A549 (cell line): Measurements from ENCODE around the gene MAP3K5. TPM values are rescaled to one million over a fixed set of nuclear protein-coding genes. Genes with fewer than 3 reads are reported as not detected.

Source experiments
- ATAC-seq, 2 experiments: fragments of 200-7000 bp in 1 of 2; fragments of >200 bp in 1 of 2; cut with Nextera tagmentation in 1 of 2; cut with Tn5 transposase in 1 of 2; 3 replicates each; pipeline versions ENCODE4 v1.8.0 to v1.9.1; 2018 to 2020; ENCODE audit warnings: mild to moderate bottlenecking in 1 of 2, moderate library complexity in 1 of 2
- CTCF ChIA-PET: fragments of 300-600 bp; sonication (Branson Sonifier 250); formaldehyde crosslinking; extraction: SDS; loops from one replicate; lab custom pipeline; 2021; ENCODE audit warnings: antibody characterized with exemption, inconsistent platforms; lab: Yijun Ruan, JAX
- POLR2A ChIA-PET: fragments of 350-600 bp; formaldehyde crosslinking; extraction: SDS; loops from one replicate; lab custom pipeline; 2021; ENCODE audit warnings: antibody characterized with exemption, inconsistent platforms; lab: Yijun Ruan, JAX
- DNase-seq, 2 experiments: peaks; one replicate each; pipeline versions ENCODE4 v3.0.0 to v3.0.0-alpha.2; 2011 to 2016; ENCODE audit warnings: low read depth in 1 of 2, low spot score in 1 of 2
- FAIRE-seq: peaks from 2 replicates; lab custom pipeline; 2011; peaks lifted over from hg19 to GRCh38; lab: Jason Lieb, UNC
- H3K27ac ChIP-seq, 2 experiments: fragments of >200 bp; sonication (Bioruptor Twin); formaldehyde crosslinking; 3 replicates each; pipeline ENCODE4 v1.5.1; 2016 to 2017
- H3K4me1 ChIP-seq: fragments of >200 bp; sonication (Bioruptor Twin); formaldehyde crosslinking; 3 replicates; pipeline ENCODE4 v1.6.1; 2016
- H3K4me2 ChIP-seq: fragments of >200 bp; sonication (Bioruptor Twin); formaldehyde crosslinking; 3 replicates; pipeline ENCODE4 v1.6.1; 2016
- H3K4me3 ChIP-seq: fragments of >200 bp; sonication (Bioruptor Twin); formaldehyde crosslinking; 3 replicates; pipeline ENCODE4 v1.5.1; 2016
- H3K9me3 ChIP-seq: fragments of >200 bp; sonication (Bioruptor Twin); formaldehyde crosslinking; 3 replicates; pipeline ENCODE4 v1.6.1; 2016
- BHLHE40 ChIP-seq: IDR thresholded peaks from 2 replicates; pipeline ENCODE4 v1.6.1; 2012; ENCODE audit warnings: low read depth, low read length, inconsistent platforms
- CBX2 ChIP-seq: fragments of 200-600 bp; sonication (generic); IDR thresholded peaks from 2 replicates; pipeline ENCODE4 v1.6.1; 2016; ENCODE audit warnings: low read depth, mild to moderate bottlenecking, borderline replicate concordance
- CHD4 ChIP-seq: fragments of 200-600 bp; sonication (generic); IDR thresholded peaks from 2 replicates; pipeline ENCODE4 v1.6.1; 2016; ENCODE audit warnings: antibody characterized with exemption, mild to moderate bottlenecking, borderline replicate concordance
- EHF ChIP-seq: fragments of 250-450 bp; sonication (Bioruptor Pico); IDR thresholded peaks from 2 replicates; pipeline ENCODE4 v1.5.0; 2020; ENCODE audit warnings: mild to moderate bottlenecking
- ESRRA ChIP-seq: fragments of 150-350 bp; IDR thresholded peaks from 2 replicates; pipeline ENCODE4 v1.6.1; 2014; ENCODE audit warnings: mild to moderate bottlenecking, low read length, borderline replicate concordance
- FOSL2 ChIP-seq, 2 experiments: fragments of 450-650 bp in 1 of 2; fragments of >200 bp in 1 of 2; sonication (Bioruptor Twin) in 1 of 2; formaldehyde crosslinking; IDR thresholded peaks; 2 replicates each; pipeline versions ENCODE4 v1.5.0 to v1.6.1; 2016 to 2020; ENCODE audit warnings: mild to moderate bottlenecking in 1 of 2, moderate library complexity in 1 of 2
- GATA3 ChIP-seq: IDR thresholded peaks from 2 replicates; pipeline ENCODE4 v1.6.1; 2012; ENCODE audit warnings: borderline replicate concordance
- HDAC2 ChIP-seq: fragments of 200-600 bp; sonication (generic); IDR thresholded peaks from 2 replicates; pipeline ENCODE4 v1.6.1; 2016
- HOXA7 ChIP-seq: fragments of 250-450 bp; sonication (Bioruptor Pico); IDR thresholded peaks from 2 replicates; pipeline ENCODE4 v1.5.0; 2020; ENCODE audit warnings: mild to moderate bottlenecking, moderate library complexity
- HOXB13 ChIP-seq: fragments of 250-450 bp; sonication (Bioruptor Pico); IDR thresholded peaks from 2 replicates; pipeline ENCODE4 v1.5.0; 2020; ENCODE audit warnings: low read depth, mild to moderate bottlenecking, moderate library complexity
- HOXB5 ChIP-seq: fragments of 250-450 bp; sonication (Bioruptor Pico); IDR thresholded peaks from 2 replicates; pipeline ENCODE4 v1.5.0; 2020; ENCODE audit warnings: mild to moderate bottlenecking, moderate library complexity
- JUN ChIP-seq, 2 experiments: fragments of >200 bp; sonication (Bioruptor Twin); formaldehyde crosslinking; IDR thresholded peaks; 2 replicates in 1 of 2; 3 replicates in 1 of 2; pipeline ENCODE4 v1.6.1; 2016 to 2017
- JUNB ChIP-seq: fragments of >200 bp; sonication (Bioruptor Twin); formaldehyde crosslinking; IDR thresholded peaks from 2 replicates; pipeline ENCODE4 v1.6.1; 2016
- KDM5A ChIP-seq: fragments of 200-600 bp; sonication (generic); IDR thresholded peaks from 2 replicates; pipeline ENCODE4 v1.6.1; 2016; ENCODE audit warnings: antibody characterized with exemption, mild to moderate bottlenecking
- PHF8 ChIP-seq: fragments of 200-600 bp; sonication (generic); IDR thresholded peaks from 2 replicates; pipeline ENCODE4 v1.6.1; 2016; ENCODE audit warnings: low read depth, mild to moderate bottlenecking, antibody characterized with exemption, moderate library complexity, borderline replicate concordance
- POLR2A ChIP-seq: IDR thresholded peaks from 2 replicates; pipeline ENCODE4 v1.6.1; 2012; ENCODE audit warnings: mild to moderate bottlenecking, low read length
- SMC3 ChIP-seq: fragments of >200 bp; sonication (Bioruptor Twin); formaldehyde crosslinking; IDR thresholded peaks from 3 replicates; pipeline ENCODE4 v1.6.1; 2018; ENCODE audit warnings: inconsistent platforms
- ZC3H11A ChIP-seq: fragments of 450-650 bp; IDR thresholded peaks from 2 replicates; pipeline ENCODE4 v1.6.1; 2014; ENCODE audit warnings: antibody characterized with exemption, mild to moderate bottlenecking
- ZSCAN20 ChIP-seq: fragments of 250-450 bp; sonication (Bioruptor Pico); IDR thresholded peaks from 2 replicates; pipeline ENCODE4 v1.8.0; 2022; ENCODE audit warnings: mild to moderate bottlenecking, moderate library complexity
- WGBS: methylation state at CpG from one replicate; pipeline ENCODE4 v1.1.6; 2017; ENCODE audit errors: missing lambda C conversion rate; 5-methylcytosine and 5-hydroxymethylcytosine counted together
- polyA plus RNA-seq, 4 experiments: library from polyadenylated mRNA; depleted of rRNA in 3 of 4; stranded (reverse); fragments of >200 nt; fragmentation: RNase III in 1 of 4; extraction: RNeasy Plus Mini Kit Qiagen cat#74134 plus additional on column Dnase treatment in 1 of 4; gene quantifications; 2 replicates in 3 of 4; 3 replicates in 1 of 4; pipeline ENCODE4 v1.2.3, GENCODE V29; 2011 to 2017
- TF ChIP-seq, protein P1 (sequence below): fragments of 450-650 bp; IDR thresholded peaks from 2 replicates; pipeline ENCODE4 v1.6.1; 2014; ENCODE audit warnings: antibody characterized with exemption
- TF ChIP-seq, protein P2 (sequence below): fragments of 250-450 bp; sonication (Bioruptor Pico); IDR thresholded peaks from 2 replicates; pipeline ENCODE4 v1.5.0; 2020; ENCODE audit warnings: low read depth, mild to moderate bottlenecking, moderate library complexity
- TF ChIP-seq, protein P3 (sequence below): fragments of 200-600 bp; sonication (generic); IDR thresholded peaks from 2 replicates; pipeline ENCODE4 v1.6.1; 2016; ENCODE audit warnings: antibody characterized with exemption, mild to moderate bottlenecking, moderate library complexity
- TF ChIP-seq, protein P4 (sequence below): fragments of 150-350 bp; IDR thresholded peaks from 2 replicates; pipeline ENCODE4 v1.6.1; 2014; ENCODE audit warnings: low read depth, mild to moderate bottlenecking, low read length

MAP3K5 gene
- polyA plus RNA-seq, 2 of the 4 experiments (the other 2 are of a cell fraction) = 2.1 to 4.1 TPM

DNA sequence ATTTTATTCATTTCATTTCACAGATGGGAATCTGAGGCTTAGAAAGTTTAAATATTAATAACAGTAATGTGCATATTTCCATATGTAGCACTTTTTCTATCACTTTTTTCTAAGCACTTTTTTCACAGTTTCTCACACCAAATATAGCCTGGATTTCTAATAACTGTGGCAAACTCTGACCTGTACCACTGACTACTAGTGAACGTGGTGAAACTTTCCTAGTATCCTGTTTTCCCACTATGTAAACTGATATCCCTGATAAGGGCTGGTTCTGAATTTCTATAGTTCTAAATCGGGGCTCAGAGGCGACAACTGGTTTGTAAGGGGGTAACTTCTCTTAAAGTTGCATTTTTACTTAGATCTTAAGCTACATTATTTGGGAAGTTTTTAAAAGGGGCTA, 274.7 kb downstream of the MAP3K5 start:
- Histone ChIP-seq H3K27ac (peak overlapping the region; percentile 72 to 77), H3K4me2 (peak overlapping the region; percentile 69), H3K4me3 (no peak overlapping the region), H3K9me3 (no peaks in the 10 kb centered on the region), H3K4me1 (peaks cover 90% of the 10 kb centered on the region)
- TF ChIP-seq HOXB5 (CRISPR knock-in tag) (no peak), BHLHE40 (no peak), HDAC2 (no peak), PHF8 (no peak), CBX2 (no peak), SMC3 (no peak), JUN (IDR thresholded peaks at IDR 0.05) (no peak), CHD4 (no peak), EHF (CRISPR knock-in tag) (no peak), ESRRA (no peak)
- TF ChIP-seq, protein P1, sequence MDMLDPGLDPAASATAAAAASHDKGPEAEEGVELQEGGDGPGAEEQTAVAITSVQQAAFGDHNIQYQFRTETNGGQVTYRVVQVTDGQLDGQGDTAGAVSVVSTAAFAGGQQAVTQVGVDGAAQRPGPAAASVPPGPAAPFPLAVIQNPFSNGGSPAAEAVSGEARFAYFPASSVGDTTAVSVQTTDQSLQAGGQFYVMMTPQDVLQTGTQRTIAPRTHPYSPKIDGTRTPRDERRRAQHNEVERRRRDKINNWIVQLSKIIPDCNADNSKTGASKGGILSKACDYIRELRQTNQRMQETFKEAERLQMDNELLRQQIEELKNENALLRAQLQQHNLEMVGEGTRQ = no peak
- TF ChIP-seq, protein P2, sequence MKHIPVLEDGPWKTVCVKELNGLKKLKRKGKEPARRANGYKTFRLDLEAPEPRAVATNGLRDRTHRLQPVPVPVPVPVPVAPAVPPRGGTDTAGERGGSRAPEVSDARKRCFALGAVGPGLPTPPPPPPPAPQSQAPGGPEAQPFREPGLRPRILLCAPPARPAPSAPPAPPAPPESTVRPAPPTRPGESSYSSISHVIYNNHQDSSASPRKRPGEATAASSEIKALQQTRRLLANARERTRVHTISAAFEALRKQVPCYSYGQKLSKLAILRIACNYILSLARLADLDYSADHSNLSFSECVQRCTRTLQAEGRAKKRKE (CRISPR knock-in tag) = no peak
- TF ChIP-seq, protein P3, sequence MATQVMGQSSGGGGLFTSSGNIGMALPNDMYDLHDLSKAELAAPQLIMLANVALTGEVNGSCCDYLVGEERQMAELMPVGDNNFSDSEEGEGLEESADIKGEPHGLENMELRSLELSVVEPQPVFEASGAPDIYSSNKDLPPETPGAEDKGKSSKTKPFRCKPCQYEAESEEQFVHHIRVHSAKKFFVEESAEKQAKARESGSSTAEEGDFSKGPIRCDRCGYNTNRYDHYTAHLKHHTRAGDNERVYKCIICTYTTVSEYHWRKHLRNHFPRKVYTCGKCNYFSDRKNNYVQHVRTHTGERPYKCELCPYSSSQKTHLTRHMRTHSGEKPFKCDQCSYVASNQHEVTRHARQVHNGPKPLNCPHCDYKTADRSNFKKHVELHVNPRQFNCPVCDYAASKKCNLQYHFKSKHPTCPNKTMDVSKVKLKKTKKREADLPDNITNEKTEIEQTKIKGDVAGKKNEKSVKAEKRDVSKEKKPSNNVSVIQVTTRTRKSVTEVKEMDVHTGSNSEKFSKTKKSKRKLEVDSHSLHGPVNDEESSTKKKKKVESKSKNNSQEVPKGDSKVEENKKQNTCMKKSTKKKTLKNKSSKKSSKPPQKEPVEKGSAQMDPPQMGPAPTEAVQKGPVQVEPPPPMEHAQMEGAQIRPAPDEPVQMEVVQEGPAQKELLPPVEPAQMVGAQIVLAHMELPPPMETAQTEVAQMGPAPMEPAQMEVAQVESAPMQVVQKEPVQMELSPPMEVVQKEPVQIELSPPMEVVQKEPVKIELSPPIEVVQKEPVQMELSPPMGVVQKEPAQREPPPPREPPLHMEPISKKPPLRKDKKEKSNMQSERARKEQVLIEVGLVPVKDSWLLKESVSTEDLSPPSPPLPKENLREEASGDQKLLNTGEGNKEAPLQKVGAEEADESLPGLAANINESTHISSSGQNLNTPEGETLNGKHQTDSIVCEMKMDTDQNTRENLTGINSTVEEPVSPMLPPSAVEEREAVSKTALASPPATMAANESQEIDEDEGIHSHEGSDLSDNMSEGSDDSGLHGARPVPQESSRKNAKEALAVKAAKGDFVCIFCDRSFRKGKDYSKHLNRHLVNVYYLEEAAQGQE = no peak
- POLR2A ChIA-PET = no interaction called here
- FAIRE-seq = no peak
- no peak for DNase-seq
- WGBS = 57% methylated on average over 3 of the region's 3 CpGs
- CTCF ChIA-PET = interaction anchor here (1.0 to 1.1 kb wide), 2 partner anchors 8 to 32 kb away, joined by 3 read pairs; partner anchors contain the start of gene MAP7
- no peak for ATAC-seq

DNA sequence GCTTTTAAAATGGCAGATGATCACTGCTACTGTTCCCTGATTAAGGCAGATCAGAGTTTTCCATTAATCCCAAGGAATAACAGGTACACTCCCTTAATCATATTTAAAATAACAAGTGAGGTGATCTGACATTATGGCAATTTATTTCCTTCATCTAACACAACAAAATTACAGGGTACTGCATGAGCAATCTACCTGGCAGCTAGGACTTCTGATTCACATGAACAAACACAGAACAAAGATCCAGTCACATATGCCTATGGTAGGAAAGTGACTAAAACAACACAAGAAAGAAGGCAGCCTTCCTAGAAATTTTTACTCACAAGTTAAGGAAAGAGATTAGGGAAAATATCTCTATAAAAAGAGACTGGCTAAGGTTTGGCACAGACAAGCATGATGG, 275.3 kb downstream of the MAP3K5 start:
- FAIRE-seq (no peak), ATAC-seq (peak; percentile 59 to 72; a peak in 3 of 6 replicates)
- H3K4me2 ChIP-seq = peak overlapping the region; percentile 69
- H3K9me3 ChIP-seq = no peaks in the 10 kb centered on the region
- CTCF ChIA-PET = interaction anchor here (1.0 to 1.1 kb wide), 2 partner anchors 9 to 33 kb away, joined by 3 read pairs; partner anchors contain the start of gene MAP7
- peaks cover 90% of the 10 kb centered on the region for H3K4me1 ChIP-seq
- no peak overlapping the region for H3K4me3 ChIP-seq
- TF ChIP-seq HOXA7 (CRISPR knock-in tag) (no peak), FOSL2 (IDR thresholded peaks at IDR 0.05) (no peak), FOSL2 (CRISPR knock-in tag; IDR thresholded peaks at IDR 0.05) (peak; percentile 62), KDM5A (no peak), JUNB (peak; percentile 64), ZC3H11A (no peak)
- TF ChIP-seq, all 56 proteins: peak for 2
- H3K27ac ChIP-seq = peak overlapping the region; percentile 72 to 77
- POLR2A ChIA-PET = no interaction called here
- peak; percentile 23 to 52 for DNase-seq

DNA sequence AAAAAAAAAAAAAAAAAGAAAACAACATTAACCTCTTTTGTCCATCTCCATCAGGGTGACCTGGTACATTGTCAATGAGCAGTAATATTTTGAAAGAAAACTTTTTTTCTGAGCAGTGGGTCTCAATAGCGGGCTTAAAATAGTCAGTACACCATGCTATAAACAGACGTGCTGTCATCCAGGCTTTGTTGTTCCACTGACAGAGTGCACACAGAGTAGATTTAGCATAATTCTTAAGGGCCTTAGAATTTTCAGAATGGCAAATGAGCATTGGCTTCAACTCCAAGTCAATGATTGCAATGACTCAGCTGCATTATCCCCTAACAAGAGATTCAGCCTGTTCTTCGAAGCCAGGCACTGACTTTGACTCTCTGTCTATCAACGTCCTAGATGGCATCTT, 277.7 kb downstream of the MAP3K5 start:
- 91% methylated on average over 4 of the region's 4 CpGs for WGBS
- FAIRE-seq (no peak), DNase-seq (no peak), ATAC-seq (no peak)
- Histone ChIP-seq H3K4me1 (peaks cover 90% of the 10 kb centered on the region), H3K27ac (peak overlapping the region; percentile 6 to 64; a peak in 4 of 6 replicates), H3K4me3 (no peak overlapping the region), H3K9me3 (no peaks in the 10 kb centered on the region), H3K4me2 (no peak overlapping the region)
- POLR2A ChIA-PET = no interaction called here
- CTCF ChIA-PET = interaction anchor here (0.6 to 1.2 kb wide), 2 partner anchors 12 to 114 kb away, joined by 3 read pairs; no protein-coding TSS in a partner anchor
- TF ChIP-seq GATA3 (no peak), HOXB13 (CRISPR knock-in tag) (no peak), ZSCAN20 (no peak), POLR2A (no peak), EHF (CRISPR knock-in tag) (no peak), BHLHE40 (no peak)
- TF ChIP-seq, protein P4, sequence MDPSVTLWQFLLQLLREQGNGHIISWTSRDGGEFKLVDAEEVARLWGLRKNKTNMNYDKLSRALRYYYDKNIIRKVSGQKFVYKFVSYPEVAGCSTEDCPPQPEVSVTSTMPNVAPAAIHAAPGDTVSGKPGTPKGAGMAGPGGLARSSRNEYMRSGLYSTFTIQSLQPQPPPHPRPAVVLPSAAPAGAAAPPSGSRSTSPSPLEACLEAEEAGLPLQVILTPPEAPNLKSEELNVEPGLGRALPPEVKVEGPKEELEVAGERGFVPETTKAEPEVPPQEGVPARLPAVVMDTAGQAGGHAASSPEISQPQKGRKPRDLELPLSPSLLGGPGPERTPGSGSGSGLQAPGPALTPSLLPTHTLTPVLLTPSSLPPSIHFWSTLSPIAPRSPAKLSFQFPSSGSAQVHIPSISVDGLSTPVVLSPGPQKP = no peak
- TF ChIP-seq, protein P3 = no peak
- TF ChIP-seq, protein P1 = no peak
